Fibroblast of the aortic adventitia (primary cell): ENCODE measurements around the gene BICC1. TPM values are rescaled to one million over a fixed set of nuclear protein-coding genes. Genes with fewer than 3 reads are reported as not detected.

Experiments used
- DNase-seq: peaks from one replicate; pipeline ENCODE4 v3.0.0-alpha.2; 2010; ENCODE audit warnings: low read depth
- H3K4me3 ChIP-seq: 2 replicates; pipeline ENCODE4 v1.5.1; 2011; ENCODE audit warnings: low read depth, mild to moderate bottlenecking, control low read depth, low read length, moderate library complexity
- CTCF ChIP-seq: IDR thresholded peaks from 2 replicates; pipeline ENCODE4 v1.5.1; 2011; ENCODE audit warnings: mild to moderate bottlenecking, low read length, control low read depth, inconsistent platforms; ENCODE audit not compliant: insufficient read depth
- total RNA-seq: library from RNA; depleted of rRNA; stranded (reverse); fragments of >200 nt; gene quantifications from 2 replicates; pipeline ENCODE4 v1.2.3, GENCODE V29; 2012; ENCODE audit warnings: low replicate concordance

BICC1 gene
- total RNA-seq, 1 donor, result 177 TPM

GRCh38 chr10:58740620-58741369, 228.1 kb downstream of the BICC1 start:
- H3K4me3 ChIP-seq, result no peak overlapping the region
- TF ChIP-seq CTCF, result no peak
- peak; percentile 52 for DNase-seq

- peak; percentile 45 for DNase-seq
- no peak for TF ChIP-seq CTCF
- H3K4me3 ChIP-seq, result no peak overlapping the region
Measured at GRCh38 chr10:58741673-58742072, 229.0 kb downstream of the BICC1 start.

GRCh38 chr10:58742141-58742540, 229.5 kb downstream of the BICC1 start:
- TF ChIP-seq CTCF, result no peak

GRCh38 chr10:58743466-58744115, 230.9 kb downstream of the BICC1 start:
- peak; percentile 67 for DNase-seq
- H3K4me3 ChIP-seq, result no peak overlapping the region

More at GRCh38 chr10:58742141-58742540, 229.5 kb downstream of the BICC1 start:
- no peak overlapping the region for H3K4me3 ChIP-seq
- DNase-seq, result peak; percentile 60

GRCh38 chr10:58746474-58747185, 234.0 kb downstream of the BICC1 start:
- H3K4me3 ChIP-seq, result no peak overlapping the region
- TF ChIP-seq CTCF, result no peak
- peak; percentile 77 for DNase-seq

More at GRCh38 chr10:58743466-58744115, 230.9 kb downstream of the BICC1 start:
- TF ChIP-seq CTCF, result no peak

- no peak for DNase-seq
- no peak for TF ChIP-seq CTCF
- H3K4me3 ChIP-seq, result no peak overlapping the region
Measured at GRCh38 chr10:58747687-58748086, 235.0 kb downstream of the BICC1 start.
